ENCODE results near the gene NRBF2.

NRBF2 gene

DNA sequence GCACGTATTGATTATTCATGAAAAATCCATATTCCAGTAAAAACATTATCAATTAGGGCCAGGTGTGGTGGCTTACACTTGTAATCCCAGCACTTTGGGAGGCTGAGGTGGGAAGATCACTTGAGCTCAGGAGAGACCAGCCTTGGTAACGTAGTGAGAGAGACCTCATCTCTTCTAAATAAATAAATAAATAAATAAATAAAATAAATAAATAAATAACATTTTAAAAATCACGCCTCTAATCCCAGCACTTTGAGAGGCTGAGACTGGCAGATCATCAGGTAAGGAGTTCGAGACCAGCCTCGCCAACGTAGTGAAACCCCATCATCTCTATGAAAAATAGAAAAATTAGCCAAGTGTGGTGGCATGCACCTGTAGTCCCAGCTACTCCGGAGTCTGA lies 32.1 kb downstream of the NRBF2 start:
- no peak for DNase-seq

DNA sequence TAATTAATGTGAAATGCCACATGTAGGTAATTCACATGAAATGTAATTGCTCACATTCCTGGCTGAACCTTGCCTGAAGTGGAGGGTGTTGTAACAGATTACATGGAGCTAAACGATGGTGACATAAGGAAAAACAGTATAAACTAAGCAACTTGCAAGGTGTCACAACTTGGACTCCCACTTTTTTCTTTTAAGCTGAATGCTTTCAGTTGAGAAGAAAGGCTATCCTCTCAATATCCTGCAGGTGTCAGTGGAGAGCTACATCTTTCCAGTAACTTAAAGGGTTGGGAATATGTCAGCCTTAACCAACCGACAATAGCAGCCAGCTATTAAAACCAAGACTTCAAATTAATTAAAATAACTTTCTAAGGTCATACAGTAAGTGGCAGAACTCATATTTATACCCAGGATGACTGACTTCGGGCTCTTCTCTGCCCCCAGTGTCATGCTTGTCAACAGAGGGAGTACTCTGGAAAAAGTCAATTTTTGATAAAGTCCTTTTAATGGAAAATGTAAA lies 33.7 kb downstream of the NRBF2 start:
- DNase-seq = peak; percentile 85

DNA sequence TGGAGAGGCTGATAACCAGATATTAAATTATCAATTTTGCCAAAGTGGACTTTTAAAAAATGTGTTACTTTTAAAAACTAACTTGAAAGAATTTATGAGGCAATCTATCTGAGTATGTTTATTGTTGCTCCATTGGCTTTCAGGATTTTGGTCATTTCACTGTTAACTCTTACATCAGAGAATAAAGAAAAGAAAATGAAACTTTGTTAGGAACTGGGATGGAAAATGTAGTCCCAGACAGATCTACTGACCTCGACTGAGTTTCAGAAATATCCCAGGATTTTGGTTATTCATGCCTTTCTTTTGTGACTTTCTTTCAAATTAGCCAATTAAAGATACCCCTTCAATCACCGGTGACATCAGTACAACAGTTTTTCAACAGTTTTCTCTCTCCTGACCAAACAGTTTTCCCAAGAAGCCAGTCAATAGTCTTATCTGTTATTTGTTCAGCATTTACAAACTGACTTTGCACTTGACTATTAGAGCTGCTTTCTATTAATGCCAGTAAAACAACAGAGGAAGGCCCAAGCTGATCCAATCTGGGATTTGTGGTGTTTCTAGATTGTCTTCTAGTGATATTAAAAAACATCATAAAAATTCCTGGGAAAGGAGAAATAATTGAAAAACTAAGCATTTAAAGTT lies 35.8 kb downstream of the NRBF2 start:
- DNase-seq = no peak

DNA sequence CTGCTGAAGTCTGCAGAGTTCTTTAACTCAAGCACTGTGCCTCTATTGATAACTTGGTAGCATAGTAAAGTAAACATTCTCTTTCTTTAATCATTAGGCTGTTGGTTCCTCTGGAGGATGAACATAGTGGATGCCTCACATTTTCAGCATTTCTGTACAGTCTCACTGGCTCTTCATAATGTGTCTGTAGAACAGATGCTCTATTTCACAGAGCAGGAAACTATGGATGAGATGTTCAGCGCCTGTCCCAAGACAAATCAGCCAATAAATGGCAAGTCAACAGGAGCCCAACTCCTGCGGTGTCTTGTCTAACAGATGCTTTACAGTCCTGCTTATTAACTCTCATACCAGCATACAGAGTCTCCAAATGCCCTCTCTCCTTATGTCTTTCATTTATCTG lies 36.5 kb downstream of the NRBF2 start:
- DNase-seq = no peak

DNA sequence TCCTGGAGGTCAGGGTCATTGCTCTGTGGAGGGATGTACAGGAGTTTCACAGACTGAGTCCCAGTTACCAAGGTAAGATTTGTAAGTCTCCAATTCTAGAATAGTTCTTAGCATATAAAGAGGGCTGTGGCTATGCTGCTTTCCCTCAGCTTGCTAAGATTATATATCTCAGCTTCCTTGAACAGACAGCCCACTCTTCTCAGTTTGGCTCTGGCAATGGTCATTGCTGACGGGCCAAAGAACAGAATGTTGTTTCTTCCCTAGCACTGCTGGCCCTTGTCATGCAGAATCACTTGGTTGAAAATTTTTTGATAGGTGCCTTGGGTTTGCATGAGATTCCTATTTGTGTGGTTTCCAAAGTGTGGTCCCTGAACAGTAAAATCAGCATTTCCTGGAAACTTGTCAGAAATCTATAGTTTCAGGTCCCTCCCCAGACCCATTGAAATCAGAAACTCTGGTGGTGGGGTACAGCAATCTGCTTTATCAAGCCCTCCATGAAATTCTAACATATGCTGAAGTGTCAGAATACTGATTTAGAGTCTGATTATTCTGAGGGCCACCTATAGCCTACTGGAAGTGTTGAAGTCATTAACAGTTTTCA lies 38.2 kb downstream of the NRBF2 start:
- no peak for DNase-seq

DNA sequence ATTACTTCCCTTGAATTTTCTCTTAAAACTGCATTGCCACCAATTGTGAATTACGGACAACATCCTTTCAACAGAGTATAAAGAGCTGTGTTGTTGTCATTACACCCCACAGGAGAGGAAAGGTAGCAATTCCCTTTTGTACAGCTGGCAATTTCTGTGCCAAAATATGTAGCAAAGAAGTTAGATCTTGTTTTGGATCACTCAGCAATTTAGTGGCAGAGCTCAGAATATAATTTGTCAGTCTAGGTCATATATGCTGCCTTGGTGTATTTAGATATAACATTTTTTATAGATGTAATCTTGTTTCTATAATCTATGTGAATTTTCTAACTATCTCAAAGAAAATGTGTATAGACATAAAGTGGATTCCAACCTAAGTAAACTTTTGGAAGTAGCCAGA lies 38.8 kb downstream of the NRBF2 start:
- DNase-seq = no peak

DNA sequence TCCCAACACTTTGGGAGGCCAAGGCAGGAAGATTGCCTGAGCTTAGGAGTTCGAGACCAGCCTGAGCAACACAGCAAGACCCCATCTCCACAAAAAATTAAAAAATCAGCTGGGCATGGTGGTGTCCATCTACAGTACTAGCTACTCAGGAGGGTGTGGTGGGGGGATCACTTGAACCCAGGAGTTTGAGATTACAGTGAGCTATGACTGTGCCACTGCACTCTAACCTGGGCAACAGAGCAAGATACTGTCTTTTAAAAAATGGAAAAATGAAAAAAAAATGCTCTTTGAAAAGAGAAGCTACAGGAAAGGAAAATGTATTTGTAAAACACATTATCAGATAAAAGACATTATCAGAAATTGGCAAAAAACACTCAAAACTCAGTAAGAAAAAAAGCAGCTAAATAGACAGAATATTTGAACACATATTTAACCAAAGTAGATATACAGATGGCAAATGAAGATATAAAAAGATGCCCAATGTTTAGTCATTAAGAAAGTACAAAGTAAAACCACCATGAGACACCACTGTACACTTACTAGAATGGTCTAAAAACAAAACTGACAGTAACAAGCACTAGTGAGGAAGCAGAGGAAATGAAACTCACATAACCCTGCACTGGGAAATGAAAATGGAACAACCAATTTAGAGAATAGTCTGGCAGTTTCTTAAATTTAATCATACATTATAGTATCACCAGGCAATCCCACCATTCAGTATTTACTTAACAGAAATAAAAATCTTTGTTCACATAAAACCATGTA lies 40.5 kb downstream of the NRBF2 start:
- no peak for DNase-seq

DNA sequence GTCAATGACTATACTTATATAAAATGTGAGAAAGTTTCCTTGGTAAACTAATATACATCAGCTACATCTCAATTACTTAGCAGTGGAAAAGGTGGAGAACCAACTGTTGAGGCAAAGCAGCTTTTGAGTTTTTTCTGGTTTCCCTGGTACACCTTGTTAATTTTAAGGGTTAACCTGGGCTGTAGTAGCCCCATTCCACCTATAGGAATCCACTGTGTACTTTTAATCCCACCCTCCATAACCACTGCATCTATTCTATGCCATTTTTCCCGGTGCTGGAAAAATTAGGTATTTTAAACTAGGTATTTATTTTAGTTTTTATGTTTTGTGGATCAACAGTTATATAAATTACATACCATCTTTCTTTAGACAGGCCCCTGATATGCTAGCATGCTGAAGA lies 42.4 kb downstream of the NRBF2 start:
- no peak for DNase-seq

DNA sequence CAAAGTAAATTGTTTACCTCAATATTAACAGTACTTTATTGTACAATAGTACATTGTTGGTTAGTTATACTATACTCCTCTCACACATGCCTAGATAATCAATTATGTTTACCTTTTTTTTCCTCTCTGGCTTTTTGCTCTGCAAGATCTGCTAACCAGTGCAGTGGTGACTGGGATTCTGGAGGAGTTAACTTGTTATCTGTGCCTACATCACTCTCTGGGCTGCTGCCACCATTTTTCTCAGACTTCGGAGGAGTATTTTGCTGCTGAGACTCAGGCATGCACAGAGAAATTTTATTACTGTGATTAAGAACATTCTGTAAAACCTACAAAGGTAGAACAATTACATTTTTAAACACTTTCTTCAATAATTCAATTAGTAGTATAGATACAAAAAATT lies 59.7 kb downstream of the NRBF2 start:
- no peak for DNase-seq

DNA sequence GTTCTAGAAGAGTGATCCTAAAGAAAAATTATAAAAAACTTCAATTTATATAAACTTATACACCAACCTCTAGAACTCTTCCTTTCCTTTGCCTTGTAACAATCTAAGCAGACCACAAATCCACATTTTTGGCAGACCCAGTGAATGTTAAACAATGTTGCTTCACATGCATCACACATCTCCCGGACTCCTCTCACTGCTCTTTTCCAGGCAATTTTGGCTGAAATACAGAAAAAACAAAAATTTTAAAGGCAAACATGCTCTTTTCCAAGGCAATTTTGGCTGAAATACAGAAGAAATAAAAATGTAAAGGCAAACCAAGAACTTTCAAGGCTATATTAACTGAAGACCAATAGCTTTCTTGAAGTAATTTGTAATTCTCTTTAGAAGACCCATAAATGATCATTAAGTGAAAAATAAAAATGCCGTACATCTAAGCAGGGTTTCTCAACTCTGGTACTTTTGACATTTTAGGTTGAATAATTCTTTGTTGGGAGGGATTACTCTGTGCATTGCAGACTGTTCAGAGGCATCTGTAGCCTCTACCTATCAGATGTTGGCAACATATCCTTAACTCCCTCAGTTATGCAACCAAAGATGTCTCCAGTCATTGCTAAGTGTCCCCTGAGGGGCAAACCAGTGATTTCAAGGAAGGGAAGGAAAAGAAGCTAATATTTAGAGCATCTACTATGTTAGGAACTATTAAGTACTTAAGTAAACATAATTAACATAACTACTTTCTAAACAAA lies 64.4 kb downstream of the NRBF2 start:
- DNase-seq = no peak

DNA sequence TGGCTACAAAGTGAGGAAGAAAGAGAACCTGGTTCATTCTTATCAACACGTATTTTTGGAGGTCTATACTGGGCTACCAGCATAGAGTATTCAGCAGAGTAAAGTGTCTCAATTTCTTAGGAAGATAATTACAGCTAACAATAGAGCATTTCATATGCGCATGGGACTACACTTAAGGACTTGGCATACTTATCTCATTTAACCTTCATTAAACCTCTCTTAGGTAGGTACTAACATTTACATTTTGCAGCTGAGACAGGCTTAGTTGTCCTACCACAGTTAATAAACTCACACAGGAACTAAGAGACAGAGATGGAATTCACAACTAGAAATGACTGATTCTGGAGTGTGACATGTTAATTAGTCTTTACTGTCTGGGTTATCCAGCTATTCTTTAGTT lies 66.6 kb downstream of the NRBF2 start:
- no peak for DNase-seq

DNA sequence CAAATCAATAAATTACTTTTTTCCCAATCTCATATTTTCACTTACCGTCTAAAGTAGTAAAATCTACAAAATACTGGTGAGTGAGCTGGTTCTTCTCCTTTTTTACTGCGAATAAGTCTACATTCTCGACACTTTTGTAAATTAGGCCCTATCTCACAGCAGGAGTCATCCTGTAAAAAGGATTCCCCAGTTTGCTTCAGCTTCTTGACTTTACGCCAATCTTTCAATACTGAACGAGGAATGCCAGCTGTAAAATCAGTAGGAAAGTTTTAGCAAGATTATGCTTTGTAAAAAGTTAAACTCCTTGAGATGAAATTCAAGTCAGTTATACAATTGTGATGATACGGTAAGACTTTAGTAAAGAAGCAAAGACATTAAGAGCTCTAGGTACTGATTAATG lies 67.3 kb downstream of the NRBF2 start:
- no peak for DNase-seq

DNA sequence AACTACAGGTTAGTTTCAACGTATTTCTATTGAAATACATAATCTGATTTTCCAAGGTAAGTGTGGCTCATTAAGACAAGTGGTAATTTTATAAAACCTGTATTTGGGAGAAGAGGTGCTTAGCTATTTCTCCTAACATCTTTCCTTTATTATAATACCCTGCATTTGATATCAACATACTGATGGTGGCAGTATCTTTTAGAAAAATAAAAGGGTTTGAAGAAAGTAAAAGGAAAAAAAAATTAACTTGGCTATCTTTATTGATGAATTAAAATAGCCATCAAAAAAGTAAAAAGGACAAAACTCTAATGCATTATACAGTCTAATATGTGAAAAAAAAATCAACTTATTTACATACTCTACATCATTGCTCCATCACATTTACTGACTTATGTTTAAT lies 68.0 kb downstream of the NRBF2 start:
- no peak for DNase-seq
